Lung microvascular endothelial cell (primary cell): ENCODE measurements around the gene CDC42BPG. TPM values are rescaled to one million over a fixed set of nuclear protein-coding genes. Genes with fewer than 3 reads are reported as not detected.

Experiments
- DNase-seq, 2 donors: peaks; one replicate each; pipeline versions ENCODE4 v3.0.0 to v3.0.0-alpha.2; 2010; ENCODE audit warnings: low read depth in 2 of 2
- total RNA-seq: library from RNA; depleted of rRNA; stranded (reverse); fragments of >200 nt; gene quantifications from 2 replicates; pipeline ENCODE4 v1.2.1, GENCODE V29; 2014

CDC42BPG gene, protein sequence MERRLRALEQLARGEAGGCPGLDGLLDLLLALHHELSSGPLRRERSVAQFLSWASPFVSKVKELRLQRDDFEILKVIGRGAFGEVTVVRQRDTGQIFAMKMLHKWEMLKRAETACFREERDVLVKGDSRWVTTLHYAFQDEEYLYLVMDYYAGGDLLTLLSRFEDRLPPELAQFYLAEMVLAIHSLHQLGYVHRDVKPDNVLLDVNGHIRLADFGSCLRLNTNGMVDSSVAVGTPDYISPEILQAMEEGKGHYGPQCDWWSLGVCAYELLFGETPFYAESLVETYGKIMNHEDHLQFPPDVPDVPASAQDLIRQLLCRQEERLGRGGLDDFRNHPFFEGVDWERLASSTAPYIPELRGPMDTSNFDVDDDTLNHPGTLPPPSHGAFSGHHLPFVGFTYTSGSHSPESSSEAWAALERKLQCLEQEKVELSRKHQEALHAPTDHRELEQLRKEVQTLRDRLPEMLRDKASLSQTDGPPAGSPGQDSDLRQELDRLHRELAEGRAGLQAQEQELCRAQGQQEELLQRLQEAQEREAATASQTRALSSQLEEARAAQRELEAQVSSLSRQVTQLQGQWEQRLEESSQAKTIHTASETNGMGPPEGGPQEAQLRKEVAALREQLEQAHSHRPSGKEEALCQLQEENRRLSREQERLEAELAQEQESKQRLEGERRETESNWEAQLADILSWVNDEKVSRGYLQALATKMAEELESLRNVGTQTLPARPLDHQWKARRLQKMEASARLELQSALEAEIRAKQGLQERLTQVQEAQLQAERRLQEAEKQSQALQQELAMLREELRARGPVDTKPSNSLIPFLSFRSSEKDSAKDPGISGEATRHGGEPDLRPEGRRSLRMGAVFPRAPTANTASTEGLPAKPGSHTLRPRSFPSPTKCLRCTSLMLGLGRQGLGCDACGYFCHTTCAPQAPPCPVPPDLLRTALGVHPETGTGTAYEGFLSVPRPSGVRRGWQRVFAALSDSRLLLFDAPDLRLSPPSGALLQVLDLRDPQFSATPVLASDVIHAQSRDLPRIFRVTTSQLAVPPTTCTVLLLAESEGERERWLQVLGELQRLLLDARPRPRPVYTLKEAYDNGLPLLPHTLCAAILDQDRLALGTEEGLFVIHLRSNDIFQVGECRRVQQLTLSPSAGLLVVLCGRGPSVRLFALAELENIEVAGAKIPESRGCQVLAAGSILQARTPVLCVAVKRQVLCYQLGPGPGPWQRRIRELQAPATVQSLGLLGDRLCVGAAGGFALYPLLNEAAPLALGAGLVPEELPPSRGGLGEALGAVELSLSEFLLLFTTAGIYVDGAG (N-terminal part only)
- total RNA-seq = 0.22 and 0.79 TPM in 2 replicates

GRCh38 chr11:64844330-64845128 is at the start of gene CDC42BPG:
CDC42BPG (minus strand) TSS chr11:64844653; CDS start chr11:64844569, 84 bp downstream.
- peak; percentile 71 to 79 for DNase-seq

DNA sequence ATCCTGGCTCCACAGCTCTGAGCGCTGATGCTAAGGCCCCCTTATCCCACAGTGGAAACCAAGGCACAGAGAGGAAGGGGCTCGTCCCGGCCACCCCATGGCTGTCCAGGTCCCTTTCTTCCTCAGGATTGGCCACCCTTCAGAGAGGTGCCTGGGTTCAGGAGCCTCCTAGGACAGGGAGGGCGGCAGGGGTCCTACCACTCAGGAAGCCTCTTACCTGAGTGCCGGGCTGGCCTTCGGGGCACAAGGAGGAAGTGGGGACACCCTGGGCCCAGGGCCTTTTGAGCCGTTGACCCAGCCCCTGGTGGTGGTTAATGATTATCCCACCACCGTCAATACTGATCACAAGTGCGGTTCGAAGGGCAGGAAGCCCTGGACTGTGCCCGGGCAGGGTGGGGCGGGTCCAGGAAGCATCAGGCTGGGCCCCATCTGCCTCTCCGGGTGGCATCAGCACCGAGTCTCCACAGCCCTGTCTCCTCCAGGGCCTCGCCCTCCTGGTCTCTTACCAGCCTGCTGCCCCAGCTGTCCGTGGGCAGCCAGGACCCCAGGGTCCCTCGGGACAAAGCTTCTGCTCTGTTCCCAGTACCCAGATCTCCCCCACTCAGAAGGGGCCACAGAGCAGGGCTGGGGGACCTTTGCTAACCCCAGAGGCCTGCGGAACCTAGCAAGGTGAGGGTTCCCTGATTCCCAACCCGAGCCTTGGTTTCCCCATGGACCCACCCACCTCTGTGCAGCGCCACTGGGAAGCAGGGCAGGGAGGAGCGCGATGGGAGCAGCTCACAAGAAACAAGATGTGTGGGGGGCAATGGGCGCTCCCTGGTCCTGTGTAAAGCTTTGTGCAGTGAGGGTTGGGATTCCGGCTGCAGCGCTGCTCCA is 49.0 kb upstream of the CDC42BPG start:
- no peak for DNase-seq

- no peak for DNase-seq
These were observed 48.4 kb upstream of the CDC42BPG start for GRCh38 chr11:64892838-64893193.

GRCh38 chr11:64892411-64892831 is 48.0 kb upstream of the CDC42BPG start:
- DNase-seq = peak in 1 of 2 donors; percentile 29

DNA sequence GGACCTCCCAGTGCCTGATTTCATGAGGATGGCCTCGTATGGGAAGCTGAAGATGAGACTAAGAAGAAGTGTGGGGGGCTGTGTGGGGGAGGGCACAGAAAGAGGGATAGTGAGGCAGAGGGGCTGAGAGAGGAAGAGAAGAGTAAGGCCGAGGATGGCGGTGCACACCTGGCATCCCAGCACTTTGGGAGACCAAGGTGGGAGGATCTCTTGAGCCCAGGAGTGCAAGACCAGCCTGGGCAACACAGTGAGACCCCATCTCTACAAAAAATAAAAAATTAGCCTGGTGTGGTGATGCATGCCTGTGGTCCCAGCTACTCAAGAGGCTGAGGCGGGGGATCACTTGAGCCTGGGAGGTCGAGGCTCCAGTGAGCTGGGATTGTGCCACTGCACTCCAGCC is 47.4 kb upstream of the CDC42BPG start:
- no peak for DNase-seq

GRCh38 chr11:64891215-64891848 is 46.9 kb upstream of the CDC42BPG start:
- DNase-seq = no peak

DNA sequence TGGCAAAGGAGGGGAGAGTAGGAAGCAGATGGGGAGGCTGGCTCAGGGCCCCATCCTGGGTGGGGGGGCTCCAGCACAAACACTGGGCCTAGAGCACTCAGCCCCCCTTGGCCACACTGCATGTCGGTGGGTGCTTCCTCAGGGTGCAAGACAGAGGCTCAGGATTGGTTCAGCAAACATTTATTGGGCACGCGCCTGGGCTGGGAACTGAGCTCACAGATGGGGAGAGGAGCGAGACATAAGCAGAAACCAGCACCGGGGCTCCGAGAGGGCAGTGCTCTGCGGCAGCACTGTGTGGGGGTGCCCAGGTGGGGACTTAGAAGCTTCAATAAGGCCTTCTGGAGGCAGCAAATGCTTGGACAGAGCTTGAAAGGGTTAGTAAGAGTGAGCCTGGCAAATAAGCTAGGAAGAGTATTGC is 46.1 kb upstream of the CDC42BPG start:
- no peak for DNase-seq

- no peak for DNase-seq
These were observed 44.5 kb upstream of the CDC42BPG start for GRCh38 chr11:64888729-64889511.

GRCh38 chr11:64888406-64888728 is 43.9 kb upstream of the CDC42BPG start:
- no peak for DNase-seq

DNA sequence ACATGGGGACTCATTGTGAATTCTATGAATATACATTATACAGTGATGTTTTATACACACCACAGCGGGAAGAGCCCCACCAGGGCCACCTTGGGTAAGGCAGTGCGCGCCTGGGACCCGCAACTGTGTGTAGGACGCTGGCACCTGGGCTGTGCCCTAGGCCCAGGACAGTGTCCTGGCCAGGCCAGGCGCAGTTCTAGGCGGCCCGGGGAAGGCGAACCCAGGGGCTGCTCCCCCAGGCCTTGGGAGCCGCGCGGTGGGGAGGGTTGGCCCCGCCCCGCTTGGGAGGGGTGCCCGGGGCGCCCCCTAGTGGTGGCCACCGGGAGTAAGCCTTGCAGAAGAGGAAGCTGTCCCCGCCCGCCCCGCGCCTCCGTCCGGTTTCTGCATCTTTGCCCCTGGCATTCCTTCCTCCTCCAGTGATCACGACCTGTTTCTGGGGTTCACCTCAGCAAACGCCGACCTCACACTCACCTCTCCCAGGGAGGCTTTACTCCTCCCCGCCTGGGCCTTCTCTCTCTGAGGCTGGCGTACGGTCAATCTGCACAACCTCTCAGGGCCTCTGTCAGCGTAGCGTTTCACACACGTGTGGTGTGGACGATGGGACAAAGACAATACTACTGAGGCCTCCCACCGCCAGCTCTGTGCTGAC is 43.4 kb upstream of the CDC42BPG start:
- DNase-seq = peak; percentile 61 to 72

GRCh38 chr11:64887234-64887756 is 42.8 kb upstream of the CDC42BPG start:
- DNase-seq = no peak

DNA sequence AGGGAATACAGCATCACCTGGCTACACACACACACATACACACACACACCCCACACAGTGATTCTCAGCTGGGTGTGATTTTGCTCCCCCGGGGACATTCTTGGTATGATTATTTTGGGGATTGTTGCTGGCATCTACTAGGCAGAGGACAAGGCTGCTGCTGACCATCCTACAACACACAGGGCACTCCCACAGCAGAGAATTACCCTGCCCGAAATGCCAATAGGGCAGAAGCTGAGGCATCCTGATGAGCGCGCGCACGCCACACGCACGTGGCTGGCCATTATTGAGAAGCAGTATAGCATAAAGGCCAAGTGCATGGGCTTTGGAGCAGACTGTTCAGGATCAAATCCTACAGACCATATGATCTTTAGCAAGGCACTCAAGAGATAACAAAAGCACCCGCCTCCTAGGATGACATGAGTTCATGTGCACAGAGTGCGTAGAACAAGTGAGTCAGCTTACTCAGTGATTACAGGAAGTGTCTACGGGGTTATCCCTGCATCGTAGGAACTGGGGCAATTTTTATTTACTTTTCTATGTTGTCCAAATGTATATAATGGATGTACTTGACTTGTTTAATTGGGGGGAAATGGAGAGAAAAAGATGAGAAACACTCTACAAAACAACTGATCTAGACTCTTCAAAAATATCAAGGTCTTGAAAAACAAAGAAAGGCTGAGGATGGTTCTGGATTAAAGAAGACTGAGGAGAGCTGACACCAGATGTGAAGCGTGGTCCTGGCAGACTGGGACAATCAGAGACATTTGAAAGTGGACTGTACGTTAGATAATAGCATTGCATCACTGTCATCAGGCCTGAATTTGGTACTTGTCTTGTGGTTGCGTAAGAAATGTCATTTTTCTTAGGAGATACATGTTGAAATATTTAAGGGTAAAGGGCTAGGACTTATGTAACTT is 41.2 kb upstream of the CDC42BPG start:
- DNase-seq = peak; percentile 39 to 83

DNA sequence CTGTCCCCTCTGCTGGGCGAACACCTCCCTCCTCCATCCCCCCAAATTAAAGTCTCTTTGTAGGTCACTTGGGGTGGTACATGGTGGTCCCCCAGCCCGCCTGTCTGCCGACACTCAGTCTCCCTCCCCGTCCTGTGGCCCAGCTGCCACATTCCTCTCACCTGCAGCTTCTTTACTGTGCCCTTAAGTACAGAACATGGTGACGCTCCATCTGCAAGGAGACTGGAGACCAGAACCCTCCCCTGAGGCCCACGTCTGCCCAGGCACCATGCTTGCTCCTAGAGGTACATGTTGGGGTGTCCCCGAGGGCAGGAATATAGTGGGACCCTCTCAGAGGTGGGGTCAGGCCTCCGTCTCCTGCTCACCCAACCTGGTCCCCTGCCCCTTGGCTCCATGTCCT is 39.6 kb upstream of the CDC42BPG start:
- DNase-seq = no peak

DNA sequence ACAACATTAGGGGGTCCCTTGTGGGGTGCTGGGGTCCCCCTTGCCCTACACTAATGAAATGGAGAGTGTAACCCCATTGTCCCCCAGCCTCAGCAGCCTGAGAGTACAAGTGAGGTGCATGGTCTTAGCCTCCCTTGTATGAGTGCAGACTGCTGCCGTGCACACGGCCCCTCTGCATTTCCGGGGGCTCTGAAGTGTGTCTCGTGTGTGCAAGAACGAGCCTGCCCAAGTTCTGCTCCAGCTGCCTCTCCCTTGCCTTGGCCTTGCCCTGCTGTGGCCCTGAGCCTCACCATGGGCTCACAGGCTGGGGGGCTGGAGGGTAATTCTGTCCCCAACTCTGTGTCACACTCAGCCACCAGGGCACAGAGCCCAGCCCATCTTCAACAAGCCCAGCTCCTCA is 39.1 kb upstream of the CDC42BPG start:
- no peak for DNase-seq

DNA sequence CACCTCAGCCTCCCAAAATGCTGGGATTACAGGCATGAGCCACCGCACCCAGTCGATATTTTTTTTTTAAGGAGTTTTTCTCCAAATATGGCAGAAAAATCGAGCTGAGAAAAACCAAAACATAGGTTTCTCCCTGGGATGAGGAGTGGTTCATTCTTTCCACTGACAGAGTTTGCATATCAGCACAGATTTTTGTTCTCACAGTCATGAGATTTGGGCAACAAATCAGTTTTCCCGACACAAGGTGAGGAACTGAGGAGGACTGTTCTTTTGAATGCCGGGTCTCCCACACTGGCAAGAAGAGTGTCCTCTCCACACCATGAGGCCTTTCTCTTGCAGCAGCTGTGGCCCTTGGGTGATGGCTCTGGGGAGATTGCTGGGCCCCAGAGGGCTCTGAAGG is 37.8 kb upstream of the CDC42BPG start:
- DNase-seq = no peak

- no peak for DNase-seq
These were observed 37.0 kb upstream of the CDC42BPG start for GRCh38 chr11:64881476-64881875.
